Measurements from ENCODE around the gene ALS2.
"Not testable (repeated sequence)": the region's sequence is repeated elsewhere in the genome, so short reads cannot be mapped to it uniquely, and the experiment has no call there.

Gene ALS2

DNA sequence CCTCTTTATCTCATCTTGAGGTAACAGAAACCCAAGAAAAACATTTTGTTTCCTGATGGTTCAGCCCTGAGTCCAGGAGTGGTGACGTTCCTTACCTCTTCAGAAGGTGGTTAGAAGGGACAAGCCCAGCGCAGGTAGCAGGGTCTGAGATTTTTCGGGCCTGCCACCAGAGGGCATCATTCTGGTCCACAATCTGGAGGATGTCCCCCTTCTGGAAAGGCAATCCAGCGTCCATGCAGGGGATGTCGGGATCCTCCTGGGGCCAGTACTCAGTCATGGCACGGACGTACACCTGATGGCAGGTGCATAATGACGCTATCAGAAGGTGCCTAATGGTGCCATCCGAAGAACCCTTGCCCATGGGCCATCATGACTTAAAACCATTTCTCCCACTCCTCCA lies 100.0 kb downstream of the ALS2 start:
- Histone ChIP-seq H3K4me3 (no peak overlapping the region), H3K27ac (no peak overlapping the region), H4K20me1 (no peaks in the 10 kb centered on the region), H3K4me1 (peaks cover 0 to 8% (median 2%) of the 10 kb centered on the region in 10 experiments; a peak in 5 of 20 replicates), H3K27me3 (no peaks in the 10 kb centered on the region), H3K36me3 (no peaks in the 10 kb centered on the region), H3K9ac (no peak overlapping the region), H3K9me3 (replicated peaks in 1 of 11) (no peaks in the 10 kb centered on the region), H3K4me2 (no peak overlapping the region)
- TF ChIP-seq Cebpa-rat (IDR thresholded peaks at IDR 0.05): no peak

- TF ChIP-seq Cebpa-rat (IDR thresholded peaks at IDR 0.05): no peak
Measured at GRCh38 chr2:201678401-201678800, 102.3 kb downstream of the ALS2 start.

GRCh38 chr2:201675454-201675853 lies 105.3 kb downstream of the ALS2 start:
- Histone ChIP-seq H3K27me3 (no peaks in the 10 kb centered on the region), H3K4me2 (no peak overlapping the region), H3K36me3 (no peaks in the 10 kb centered on the region), H3K4me1 (peaks cover 0 to 8% (median 2%) of the 10 kb centered on the region in 10 experiments; a peak in 5 of 20 replicates), H3K9ac (no peak overlapping the region), H4K20me1 (no peaks in the 10 kb centered on the region), H3K4me3 (no peak overlapping the region), H3K9me3 (replicated peaks in 1 of 11) (peaks cover 0 to 11% (median 8%) of the 10 kb centered on the region in 11 experiments; a peak in 8 of 22 replicates), H3K27ac (no peak overlapping the region)
- no peak for TF ChIP-seq Cebpa-rat (IDR thresholded peaks at IDR 0.05)

More at GRCh38 chr2:201678401-201678800, 102.3 kb downstream of the ALS2 start:
- no peaks in the 10 kb centered on the region for H4K20me1 ChIP-seq
- H3K27me3 ChIP-seq: no peaks in the 10 kb centered on the region
- no peak overlapping the region for H3K9ac ChIP-seq
- no peaks in the 10 kb centered on the region for H3K36me3 ChIP-seq
- no peak overlapping the region for H3K27ac ChIP-seq
- H3K9me3 ChIP-seq (replicated peaks in 1 of 11): no peaks in the 10 kb centered on the region
- no peak overlapping the region for H3K4me3 ChIP-seq
- H3K4me2 ChIP-seq: no peak overlapping the region
- peaks cover 0 to 8% (median 2%) of the 10 kb centered on the region in 10 experiments; a peak in 5 of 20 replicates for H3K4me1 ChIP-seq

DNA sequence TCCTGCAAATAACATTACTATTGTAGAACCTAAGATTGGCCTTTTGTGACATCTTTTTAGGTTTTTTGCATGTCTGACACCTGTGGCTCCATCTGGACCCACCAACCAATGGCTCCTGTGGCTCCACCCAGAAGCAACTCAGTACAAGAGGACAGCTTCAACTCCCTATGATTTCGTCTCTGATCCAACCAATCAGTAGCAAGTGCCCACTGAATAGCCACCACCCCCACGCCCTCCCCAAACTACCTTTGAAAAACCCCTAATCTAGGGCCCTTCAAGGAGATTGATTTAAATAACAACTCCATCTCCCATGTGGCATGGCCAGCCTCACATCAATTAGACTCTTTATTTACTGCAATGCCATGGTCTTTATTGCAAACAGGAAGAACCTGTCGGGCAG lies 105.9 kb downstream of the ALS2 start:
- H3K4me1 ChIP-seq: peaks cover 0 to 8% (median 2%) of the 10 kb centered on the region in 10 experiments; a peak in 5 of 20 replicates
- H3K27ac ChIP-seq: no peak overlapping the region

GRCh38 chr2:201674298-201674697 lies 106.4 kb downstream of the ALS2 start:
- Histone ChIP-seq H3K9ac (no peak overlapping the region), H3K27ac (no peak overlapping the region), H4K20me1 (no peaks in the 10 kb centered on the region), H3K9me3 (replicated peaks in 1 of 11) (peaks cover 0 to 11% (median 8%) of the 10 kb centered on the region in 11 experiments; a peak in 8 of 22 replicates), H3K4me3 (no peak overlapping the region), H3K36me3 (no peaks in the 10 kb centered on the region), H3K4me1 (peaks cover 0 to 8% (median 2%) of the 10 kb centered on the region in 10 experiments; a peak in 5 of 20 replicates), H3K27me3 (no peaks in the 10 kb centered on the region), H3K4me2 (no peak overlapping the region)
- no peak for TF ChIP-seq Cebpa-rat (IDR thresholded peaks at IDR 0.05)

More for the DNA sequence above, 105.9 kb downstream of the ALS2 start:
- TF ChIP-seq Cebpa-rat (IDR thresholded peaks at IDR 0.05): no peak
- Histone ChIP-seq H3K9ac (no peak overlapping the region), H3K9me3 (replicated peaks in 1 of 11) (peaks cover 0 to 11% (median 8%) of the 10 kb centered on the region in 11 experiments; a peak in 8 of 22 replicates), H3K27me3 (no peaks in the 10 kb centered on the region), H4K20me1 (no peaks in the 10 kb centered on the region), H3K36me3 (no peaks in the 10 kb centered on the region), H3K4me3 (no peak overlapping the region), H3K4me2 (no peak overlapping the region)

DNA sequence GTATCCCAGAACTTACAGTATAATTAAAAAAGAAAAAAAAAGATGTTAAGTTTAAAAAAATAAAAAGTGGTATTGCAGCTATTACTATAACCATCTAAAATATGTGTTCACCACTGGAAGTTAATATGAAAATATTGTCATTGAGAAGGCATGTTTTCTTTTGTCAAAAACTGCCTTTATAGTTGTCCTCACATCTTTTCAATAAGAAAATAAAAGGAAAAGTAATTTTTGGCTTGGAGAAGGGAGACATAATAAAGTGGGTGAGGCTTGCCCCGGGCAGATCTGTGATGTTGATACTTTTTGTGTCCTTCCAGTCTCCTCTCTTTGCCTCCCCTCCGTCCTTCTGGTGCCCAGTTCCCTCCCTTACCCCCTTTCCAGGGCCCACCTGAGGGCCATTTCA lies 107.2 kb downstream of the ALS2 start:
- no peak for TF ChIP-seq Cebpa-rat (IDR thresholded peaks at IDR 0.05)
- no peak overlapping the region for H3K9ac ChIP-seq

DNA sequence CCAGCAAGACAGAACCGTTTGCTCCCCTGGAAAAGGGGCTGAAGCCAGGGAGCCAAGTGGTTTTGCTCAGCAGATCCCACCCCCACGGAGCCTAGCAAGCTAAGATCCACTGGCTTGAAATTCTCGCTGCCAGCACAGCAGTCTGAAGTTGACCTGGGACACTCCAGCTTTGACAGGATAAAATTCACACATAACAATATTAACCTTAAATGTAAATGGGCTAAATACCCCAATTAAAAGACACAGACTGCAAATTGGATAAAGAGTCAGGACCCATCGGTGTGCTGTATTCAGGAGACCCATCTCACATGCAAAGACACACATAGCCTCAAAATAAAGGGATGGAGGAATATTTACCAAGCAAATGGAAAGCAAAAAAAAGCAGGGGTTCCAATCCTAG lies 109.5 kb downstream of the ALS2 start:
- H3K36me3 ChIP-seq, H3K4me3 ChIP-seq, H3K9ac ChIP-seq, H3K27me3 ChIP-seq, H3K4me1 ChIP-seq, H3K27ac ChIP-seq, H4K20me1 ChIP-seq: not testable (repeated sequence)
- Histone ChIP-seq H3K4me2 (peak overlapping the region in 2 of 11 experiments; percentile 12 to 15; a peak in 1 of 22 replicates), H3K9me3 (replicated peaks in 1 of 11) (peaks cover 0 to 11% (median 8%) of the 10 kb centered on the region in 11 experiments; a peak in 8 of 22 replicates)

More for the DNA sequence above, 107.2 kb downstream of the ALS2 start:
- H3K4me2 ChIP-seq: no peak overlapping the region
- no peak overlapping the region for H3K27ac ChIP-seq
- H3K4me3 ChIP-seq: no peak overlapping the region
- H3K4me1 ChIP-seq: peaks cover 0 to 8% (median 2%) of the 10 kb centered on the region in 10 experiments; a peak in 5 of 20 replicates
- no peaks in the 10 kb centered on the region for H3K27me3 ChIP-seq
- no peaks in the 10 kb centered on the region for H3K36me3 ChIP-seq
- H4K20me1 ChIP-seq: no peaks in the 10 kb centered on the region
- H3K9me3 ChIP-seq (replicated peaks in 1 of 11): peaks cover 0 to 11% (median 8%) of the 10 kb centered on the region in 11 experiments; a peak in 8 of 22 replicates

GRCh38 chr2:201669865-201670264 lies 110.9 kb downstream of the ALS2 start:
- H3K4me2 ChIP-seq: no peak overlapping the region
- H3K9me3 ChIP-seq (replicated peaks in 1 of 11): peaks cover 0 to 11% (median 8%) of the 10 kb centered on the region in 11 experiments; a peak in 8 of 22 replicates
- H3K4me1 ChIP-seq: no peaks in the 10 kb centered on the region
- H3K9ac ChIP-seq: no peak overlapping the region
- no peak overlapping the region for H3K27ac ChIP-seq
- no peak overlapping the region for H3K4me3 ChIP-seq
- no peaks in the 10 kb centered on the region for H3K36me3 ChIP-seq
- H4K20me1 ChIP-seq: no peaks in the 10 kb centered on the region
- no peak for TF ChIP-seq Cebpa-rat (IDR thresholded peaks at IDR 0.05)
- no peaks in the 10 kb centered on the region for H3K27me3 ChIP-seq

DNA sequence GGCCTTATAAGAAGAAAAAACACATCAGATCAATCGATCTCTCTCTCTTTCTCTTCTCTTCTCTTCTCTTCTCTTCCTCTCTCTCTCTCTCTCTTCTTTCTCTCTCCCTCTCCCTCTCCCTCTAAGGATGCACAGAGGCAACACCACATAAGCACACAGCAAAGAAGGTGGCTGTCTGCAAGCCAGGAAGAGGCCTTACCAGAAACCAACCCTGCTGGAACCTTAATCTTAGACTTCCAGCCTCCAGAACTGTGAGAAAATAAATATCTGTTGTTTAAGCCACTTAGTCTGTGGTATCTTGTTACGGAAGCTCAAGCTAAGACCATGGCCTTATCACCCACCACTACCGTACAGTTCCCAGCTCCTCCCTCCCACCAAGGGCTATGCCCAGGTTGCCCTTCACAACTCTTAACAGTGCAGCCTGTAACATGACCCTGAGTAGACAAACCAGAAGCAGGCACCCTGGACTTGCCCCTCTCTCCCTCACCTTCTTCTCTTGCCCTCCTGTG lies 112.3 kb downstream of the ALS2 start:
- H4K20me1 ChIP-seq: no peaks in the 10 kb centered on the region

DNA sequence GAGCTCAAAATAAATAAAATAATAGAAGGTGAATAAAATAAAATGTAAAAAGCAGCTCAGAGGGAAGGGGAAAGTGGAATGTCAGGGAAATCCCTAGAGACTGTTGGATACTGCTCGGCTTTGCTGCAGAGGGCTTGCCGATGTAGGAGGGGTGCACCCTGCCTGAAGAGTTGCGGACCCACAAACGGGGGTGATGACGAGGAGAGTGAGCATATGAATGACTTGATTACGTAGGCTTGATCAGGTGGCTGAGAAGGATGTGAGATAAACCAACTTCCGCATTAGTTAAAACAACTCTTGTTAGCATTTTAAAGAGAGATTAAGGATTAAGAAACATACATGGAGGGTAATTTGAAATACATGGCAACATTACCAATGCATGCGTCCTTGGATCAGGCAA lies 116.4 kb downstream of the ALS2 start:
- Histone ChIP-seq H3K27ac (no peak overlapping the region), H3K4me2 (no peak overlapping the region), H4K20me1 (no peaks in the 10 kb centered on the region), H3K27me3 (no peaks in the 10 kb centered on the region), H3K9ac (no peak overlapping the region), H3K4me3 (no peak overlapping the region), H3K9me3 (replicated peaks in 1 of 11) (no peaks in the 10 kb centered on the region), H3K36me3 (no peaks in the 10 kb centered on the region), H3K4me1 (peaks cover 0 to 14% (median 0%) of the 10 kb centered on the region in 10 experiments; a peak in 4 of 20 replicates)
- no peak for TF ChIP-seq Cebpa-rat (IDR thresholded peaks at IDR 0.05)

More for the DNA sequence above, 112.3 kb downstream of the ALS2 start:
- Histone ChIP-seq H3K9ac (no peak overlapping the region), H3K36me3 (no peaks in the 10 kb centered on the region), H3K4me2 (no peak overlapping the region), H3K9me3 (replicated peaks in 1 of 11) (peaks cover 0 to 11% (median 8%) of the 10 kb centered on the region in 11 experiments; a peak in 8 of 22 replicates), H3K27me3 (no peaks in the 10 kb centered on the region), H3K27ac (no peak overlapping the region), H3K4me1 (no peaks in the 10 kb centered on the region), H3K4me3 (no peak overlapping the region)
- no peak for TF ChIP-seq Cebpa-rat (IDR thresholded peaks at IDR 0.05)

Measured in BLaER1 treated with 17β-estradiol and CSF1 and Interleukin-3, amounts not matched to agents 10 nM and 100 nM (cell line).